Measurements from ENCODE around the gene OR2J2. TPM values are rescaled to one million over a fixed set of nuclear protein-coding genes. Genes with fewer than 3 reads are reported as not detected.
"Not testable (repeated sequence)": the region's sequence is repeated elsewhere in the genome, so short reads cannot be mapped to it uniquely, and the experiment has no call there.

Gene OR2J2
- total RNA-seq = not detected
- polyA plus RNA-seq = not detected
- long read RNA-seq, donor 1 = 0 reads
- long read RNA-seq, donor 2 = 0 reads
- long read RNA-seq, donor 3 = 0 reads
- long read RNA-seq, donor 4 = 0 reads
- long read RNA-seq, donor 5 = 0 reads
- long read RNA-seq, donor 6 = 0 reads
- long read RNA-seq, donor 7 = 0 reads
- long read RNA-seq, donor 8 = 0 reads
- long read RNA-seq, donor 9 = 0 reads
- long read RNA-seq, donor 10 = 0 reads

DNA sequence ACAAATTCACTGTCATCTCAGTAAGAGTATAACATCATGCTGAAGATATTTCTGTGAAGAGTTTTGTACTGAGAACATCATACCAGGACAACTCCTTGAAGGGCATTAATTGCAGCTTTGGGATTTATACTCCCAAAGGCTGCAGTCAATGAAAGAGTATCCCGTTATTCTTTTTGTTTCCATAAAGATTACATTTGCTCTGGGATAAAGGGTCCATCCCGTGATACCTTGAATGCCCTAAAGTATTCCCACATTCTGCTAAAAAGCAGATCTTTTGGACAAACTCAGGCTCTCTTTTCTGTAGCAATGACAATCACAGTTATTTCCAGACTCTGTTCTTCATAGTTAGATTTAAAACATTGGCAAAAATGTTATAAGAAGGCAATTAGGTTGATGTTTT is at the start of gene OR2J2:
Gene OR2J2 (plus strand): TSS at position 301 of the 400 bp plus-strand sequence. CDS start 2,729 bp downstream, outside the sequence.
- H3K4me3 ChIP-seq (ENCODE audit: low read length in 2 of 2); H3K9me3 ChIP-seq (ENCODE audit: control insufficient read depth in 2 of 2, insufficient read depth in 1 of 2, low read length in 1 of 2); H3K27me3 ChIP-seq (ENCODE audit: control insufficient read depth in 2 of 2, insufficient read depth in 1 of 2, low read length in 1 of 2); H3K4me1 ChIP-seq (ENCODE audit: control insufficient read depth in 2 of 2, insufficient read depth in 2 of 2, low read length in 2 of 2); H3K36me3 ChIP-seq (ENCODE audit: control insufficient read depth in 2 of 2, insufficient read depth in 2 of 2, low read length in 1 of 2); DNase-seq (ENCODE audit: low read depth in 6 of 9, low spot score in 9 of 9); H3K27ac ChIP-seq (ENCODE audit: low read depth in 1 of 2, low read length in 1 of 2): not testable (repeated sequence)
- WGBS = 88% methylated on average over 2 of the region's 2 CpGs

DNA sequence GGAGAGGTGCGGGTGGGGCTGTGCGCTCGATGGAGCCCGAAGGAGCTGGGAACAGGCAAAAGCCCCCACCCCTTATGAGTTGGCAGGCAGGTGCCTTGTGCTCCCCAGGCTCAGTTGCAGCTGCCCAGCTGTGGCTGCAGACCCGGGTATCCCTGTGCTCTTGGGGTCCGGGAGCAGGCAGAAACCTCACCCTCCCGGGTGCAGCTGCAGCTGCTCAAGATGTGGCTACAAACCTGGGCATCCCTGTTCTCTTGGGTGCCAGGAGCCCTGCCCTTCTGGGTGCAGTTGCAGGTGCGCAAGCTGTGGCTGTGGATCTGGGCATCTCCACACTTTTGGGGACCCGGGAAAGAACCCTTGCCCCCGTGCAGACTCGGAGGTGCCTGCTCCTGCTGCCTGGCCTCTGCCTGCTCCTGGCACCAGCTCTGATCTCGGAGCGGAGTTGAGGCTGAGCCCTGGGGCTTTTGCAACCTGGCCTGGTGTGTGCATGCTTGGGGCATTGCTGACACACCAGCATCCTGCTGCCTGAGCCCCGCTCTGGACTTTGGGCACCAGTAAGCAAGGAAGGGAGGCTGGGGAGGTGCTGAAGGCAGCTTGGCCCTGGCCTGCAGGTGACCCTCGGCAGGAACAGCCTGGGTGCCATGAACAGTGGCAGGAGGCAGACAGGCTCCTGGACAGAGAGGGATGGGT is 41.2 kb upstream of the OR2J2 start:
- Histone ChIP-seq H3K9me3 (ENCODE audit: control insufficient read depth in 2 of 2, insufficient read depth in 1 of 2, low read length in 1 of 2) (no peaks in the 10 kb centered on the region), H3K27ac (ENCODE audit: low read depth in 1 of 2, low read length in 1 of 2) (no peak overlapping the region), H3K4me1 (ENCODE audit: control insufficient read depth in 2 of 2, insufficient read depth in 2 of 2, low read length in 2 of 2) (no peaks in the 10 kb centered on the region), H3K27me3 (ENCODE audit: control insufficient read depth in 2 of 2, insufficient read depth in 1 of 2, low read length in 1 of 2) (no peaks in the 10 kb centered on the region), H3K4me3 (ENCODE audit: low read length in 2 of 2) (no peak overlapping the region), H3K36me3 (ENCODE audit: control insufficient read depth in 2 of 2, insufficient read depth in 2 of 2, low read length in 1 of 2) (no peaks in the 10 kb centered on the region)
- WGBS = 87% methylated on average over 15 of the region's 15 CpGs
- no peak for DNase-seq (ENCODE audit: low read depth in 6 of 9, low spot score in 9 of 9)

DNA sequence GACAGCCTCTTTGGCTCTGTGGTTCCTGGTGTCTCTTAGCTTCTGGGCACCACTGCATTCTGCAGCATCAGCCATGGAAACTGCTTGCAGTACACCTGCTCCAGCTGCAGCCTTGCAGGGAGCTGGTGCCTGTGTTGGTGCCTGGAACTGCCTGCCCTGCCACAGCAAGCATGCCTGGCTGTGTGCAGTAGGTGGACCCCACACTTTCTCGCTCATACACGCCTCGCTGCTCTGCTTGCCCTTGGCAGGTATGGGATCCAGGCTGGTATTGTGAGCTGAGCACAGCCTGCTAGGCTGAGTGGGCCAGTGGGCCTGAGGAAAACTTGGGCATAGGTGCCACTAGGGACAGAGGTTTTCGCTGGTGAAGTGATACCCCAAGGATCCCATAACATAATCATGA is 40.1 kb upstream of the OR2J2 start:
- Histone ChIP-seq H3K9me3 (ENCODE audit: control insufficient read depth in 2 of 2, insufficient read depth in 1 of 2, low read length in 1 of 2) (no peaks in the 10 kb centered on the region), H3K4me1 (ENCODE audit: control insufficient read depth in 2 of 2, insufficient read depth in 2 of 2, low read length in 2 of 2) (no peaks in the 10 kb centered on the region), H3K27ac (ENCODE audit: low read depth in 1 of 2, low read length in 1 of 2) (no peak overlapping the region), H3K36me3 (ENCODE audit: control insufficient read depth in 2 of 2, insufficient read depth in 2 of 2, low read length in 1 of 2) (no peaks in the 10 kb centered on the region), H3K27me3 (ENCODE audit: control insufficient read depth in 2 of 2, insufficient read depth in 1 of 2, low read length in 1 of 2) (no peaks in the 10 kb centered on the region), H3K4me3 (ENCODE audit: low read length in 2 of 2) (no peak overlapping the region)
- 92% methylated on average over 4 of the region's 4 CpGs for WGBS
- no peak for DNase-seq (ENCODE audit: low read depth in 6 of 9, low spot score in 9 of 9)

DNA sequence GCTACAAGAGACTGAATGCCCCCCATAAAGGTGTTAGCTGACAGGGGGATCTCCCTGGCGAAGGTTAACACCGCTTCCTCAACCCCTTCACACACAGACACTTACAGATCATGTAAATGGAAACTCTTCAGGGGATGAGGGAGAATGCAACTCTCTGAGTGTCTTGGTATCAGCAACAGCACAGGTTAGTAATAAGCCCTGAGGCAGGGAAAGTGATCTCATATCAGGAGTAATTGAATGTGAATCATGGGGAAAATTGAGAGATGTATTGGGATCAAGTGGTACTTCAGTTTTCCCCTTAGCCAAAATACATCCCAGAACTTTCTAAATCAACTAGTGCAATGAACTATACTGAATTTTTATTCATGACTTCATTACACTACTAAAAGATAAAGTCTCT is 39.0 kb upstream of the OR2J2 start:
- WGBS = 82% methylated on average over 2 of the region's 2 CpGs
- H3K4me3 ChIP-seq (ENCODE audit: low read length in 2 of 2) = no peak overlapping the region

DNA sequence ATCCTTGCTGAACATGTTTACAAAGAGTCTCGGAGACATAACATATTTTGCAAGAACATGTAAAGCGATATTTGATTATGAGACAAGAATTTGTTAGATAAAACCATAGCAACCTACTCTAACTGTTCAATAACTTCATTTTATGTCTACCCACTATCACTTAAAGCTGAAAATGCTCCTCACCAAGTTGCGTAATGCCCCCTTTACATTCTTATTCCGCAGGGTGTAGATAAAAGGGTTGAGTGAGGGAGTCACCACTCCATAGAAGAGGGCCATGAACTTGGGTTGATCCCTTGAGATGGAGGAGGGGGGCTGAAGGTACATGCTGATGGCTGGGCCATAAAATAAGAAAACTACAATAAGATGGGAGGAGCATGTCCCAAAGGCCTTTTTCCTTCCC is 33.0 kb upstream of the OR2J2 start:
- no peak overlapping the region for H3K27ac ChIP-seq (ENCODE audit: low read depth in 1 of 2, low read length in 1 of 2)
- DNase-seq (ENCODE audit: low read depth in 6 of 9, low spot score in 9 of 9) = no peak
- WGBS = 97% methylated on average over 4 of the region's 4 CpGs
- no peaks in the 10 kb centered on the region for H3K27me3 ChIP-seq (ENCODE audit: control insufficient read depth in 2 of 2, insufficient read depth in 1 of 2, low read length in 1 of 2)
- no peak overlapping the region for H3K4me3 ChIP-seq (ENCODE audit: low read length in 2 of 2)
- H3K4me1 ChIP-seq (ENCODE audit: control insufficient read depth in 2 of 2, insufficient read depth in 2 of 2, low read length in 2 of 2) = no peaks in the 10 kb centered on the region
- H3K36me3 ChIP-seq (ENCODE audit: control insufficient read depth in 2 of 2, insufficient read depth in 2 of 2, low read length in 1 of 2) = no peaks in the 10 kb centered on the region
- H3K9me3 ChIP-seq (ENCODE audit: control insufficient read depth in 2 of 2, insufficient read depth in 1 of 2, low read length in 1 of 2) = no peaks in the 10 kb centered on the region

More for the DNA sequence above, 39.0 kb upstream of the OR2J2 start:
- no peaks in the 10 kb centered on the region for H3K9me3 ChIP-seq (ENCODE audit: control insufficient read depth in 2 of 2, insufficient read depth in 1 of 2, low read length in 1 of 2)
- no peaks in the 10 kb centered on the region for H3K27me3 ChIP-seq (ENCODE audit: control insufficient read depth in 2 of 2, insufficient read depth in 1 of 2, low read length in 1 of 2)
- H3K36me3 ChIP-seq (ENCODE audit: control insufficient read depth in 2 of 2, insufficient read depth in 2 of 2, low read length in 1 of 2) = no peaks in the 10 kb centered on the region
- H3K4me1 ChIP-seq (ENCODE audit: control insufficient read depth in 2 of 2, insufficient read depth in 2 of 2, low read length in 2 of 2) = no peaks in the 10 kb centered on the region
- DNase-seq (ENCODE audit: low read depth in 6 of 9, low spot score in 9 of 9) = no peak
- no peak overlapping the region for H3K27ac ChIP-seq (ENCODE audit: low read depth in 1 of 2, low read length in 1 of 2)

DNA sequence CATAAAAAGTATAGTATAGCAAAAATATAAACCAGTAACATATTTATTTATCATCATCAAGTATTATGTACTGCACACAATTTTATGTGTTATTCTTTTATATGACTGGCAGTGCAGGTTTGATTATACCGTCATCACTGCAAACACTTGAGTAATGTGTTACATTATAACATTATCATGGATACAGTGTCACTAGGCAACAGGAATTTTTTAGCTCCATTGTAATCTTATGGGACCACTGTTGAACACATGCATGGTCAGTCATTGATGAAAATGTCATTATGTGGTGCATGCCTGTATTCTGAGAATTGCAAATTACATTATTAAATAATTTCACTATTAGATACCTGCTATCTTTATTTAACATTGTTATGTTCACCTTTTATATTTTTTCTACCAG is 29.1 kb upstream of the OR2J2 start:
- DNase-seq (ENCODE audit: low read depth in 6 of 9, low spot score in 9 of 9) = no peak
- Histone ChIP-seq H3K27ac (ENCODE audit: low read depth in 1 of 2, low read length in 1 of 2) (no peak overlapping the region), H3K36me3 (ENCODE audit: control insufficient read depth in 2 of 2, insufficient read depth in 2 of 2, low read length in 1 of 2) (no peaks in the 10 kb centered on the region), H3K4me1 (ENCODE audit: control insufficient read depth in 2 of 2, insufficient read depth in 2 of 2, low read length in 2 of 2) (no peaks in the 10 kb centered on the region), H3K27me3 (ENCODE audit: control insufficient read depth in 2 of 2, insufficient read depth in 1 of 2, low read length in 1 of 2) (no peaks in the 10 kb centered on the region), H3K9me3 (ENCODE audit: control insufficient read depth in 2 of 2, insufficient read depth in 1 of 2, low read length in 1 of 2) (no peaks in the 10 kb centered on the region), H3K4me3 (ENCODE audit: low read length in 2 of 2) (no peak overlapping the region)
- WGBS = 98% methylated on average over 1 of the region's 1 CpG

DNA sequence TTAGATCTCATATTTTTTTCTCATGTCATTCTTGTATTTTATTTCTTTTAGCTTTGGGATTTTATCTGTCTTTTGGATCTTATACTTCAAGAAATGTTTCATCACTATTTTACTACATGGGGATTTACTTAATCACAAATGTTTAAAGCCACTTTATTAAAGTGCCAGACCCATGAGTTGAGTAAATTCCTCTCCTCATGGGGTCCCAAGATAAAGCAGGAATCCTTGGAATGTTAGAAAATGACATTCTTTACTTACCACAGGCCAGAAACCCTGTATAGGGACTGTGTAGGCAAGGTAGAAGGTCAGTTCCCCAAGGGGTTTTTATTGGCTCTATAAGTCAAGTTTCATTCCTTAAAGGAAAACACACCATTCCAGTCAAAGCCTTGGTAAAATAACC is 28.4 kb upstream of the OR2J2 start:
- Histone ChIP-seq H3K27ac (ENCODE audit: low read depth in 1 of 2, low read length in 1 of 2) (no peak overlapping the region), H3K4me1 (ENCODE audit: control insufficient read depth in 2 of 2, insufficient read depth in 2 of 2, low read length in 2 of 2) (no peaks in the 10 kb centered on the region), H3K36me3 (ENCODE audit: control insufficient read depth in 2 of 2, insufficient read depth in 2 of 2, low read length in 1 of 2) (no peaks in the 10 kb centered on the region), H3K9me3 (ENCODE audit: control insufficient read depth in 2 of 2, insufficient read depth in 1 of 2, low read length in 1 of 2) (no peaks in the 10 kb centered on the region), H3K27me3 (ENCODE audit: control insufficient read depth in 2 of 2, insufficient read depth in 1 of 2, low read length in 1 of 2) (no peaks in the 10 kb centered on the region), H3K4me3 (ENCODE audit: low read length in 2 of 2) (no peak overlapping the region)
- no peak for DNase-seq (ENCODE audit: low read depth in 6 of 9, low spot score in 9 of 9)

DNA sequence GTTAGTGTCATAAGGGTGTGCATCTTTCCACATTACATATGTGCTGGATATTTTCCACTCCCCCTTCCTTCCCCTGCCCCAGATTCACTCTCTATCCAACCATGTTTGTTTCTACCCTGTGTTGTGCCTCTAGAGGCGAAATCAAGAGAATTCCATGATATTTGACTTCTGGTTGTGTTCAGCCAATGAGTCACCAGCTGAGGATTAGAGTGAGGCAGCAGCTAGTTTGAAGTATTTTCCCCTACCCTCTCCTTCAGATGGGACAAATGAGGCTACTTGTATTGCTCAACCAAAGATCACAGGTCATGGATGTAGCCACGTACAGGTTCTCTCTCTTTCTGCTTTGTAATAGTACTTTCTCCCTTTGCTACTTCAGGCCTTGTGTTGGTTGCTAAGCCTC is 24.5 kb upstream of the OR2J2 start:
- Histone ChIP-seq H3K27ac (ENCODE audit: low read depth in 1 of 2, low read length in 1 of 2) (no peak overlapping the region), H3K9me3 (ENCODE audit: control insufficient read depth in 2 of 2, insufficient read depth in 1 of 2, low read length in 1 of 2) (no peaks in the 10 kb centered on the region), H3K27me3 (ENCODE audit: control insufficient read depth in 2 of 2, insufficient read depth in 1 of 2, low read length in 1 of 2) (no peaks in the 10 kb centered on the region), H3K36me3 (ENCODE audit: control insufficient read depth in 2 of 2, insufficient read depth in 2 of 2, low read length in 1 of 2) (no peaks in the 10 kb centered on the region), H3K4me3 (ENCODE audit: low read length in 2 of 2) (no peak overlapping the region), H3K4me1 (ENCODE audit: control insufficient read depth in 2 of 2, insufficient read depth in 2 of 2, low read length in 2 of 2) (no peaks in the 10 kb centered on the region)
- no peak for DNase-seq (ENCODE audit: low read depth in 6 of 9, low spot score in 9 of 9)
- 74% methylated on average over 2 of the region's 2 CpGs for WGBS

DNA sequence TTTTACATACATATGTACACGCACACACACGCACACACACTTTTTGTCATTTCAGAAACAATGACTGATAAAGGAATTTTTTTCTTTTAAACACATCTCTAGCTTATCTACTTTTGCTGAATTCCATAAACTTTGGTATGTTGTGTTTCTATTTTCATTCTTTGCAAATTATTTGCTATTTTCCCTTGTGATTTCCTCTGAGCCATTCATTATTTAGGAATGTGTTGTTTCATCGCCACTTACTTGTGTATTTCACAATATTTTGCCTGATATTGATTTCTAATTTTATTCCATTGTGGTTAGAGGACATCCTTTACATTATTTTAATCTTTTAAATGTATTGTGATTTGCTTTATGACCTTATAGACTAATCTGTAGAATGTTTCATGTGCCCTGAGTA is 23.6 kb upstream of the OR2J2 start:
- H3K4me1 ChIP-seq (ENCODE audit: control insufficient read depth in 2 of 2, insufficient read depth in 2 of 2, low read length in 2 of 2) = no peaks in the 10 kb centered on the region
- H3K4me3 ChIP-seq (ENCODE audit: low read length in 2 of 2) = no peak overlapping the region
- H3K27ac ChIP-seq (ENCODE audit: low read depth in 1 of 2, low read length in 1 of 2) = no peak overlapping the region
- H3K36me3 ChIP-seq (ENCODE audit: control insufficient read depth in 2 of 2, insufficient read depth in 2 of 2, low read length in 1 of 2) = no peaks in the 10 kb centered on the region
- DNase-seq (ENCODE audit: low read depth in 6 of 9, low spot score in 9 of 9) = no peak
- no peaks in the 10 kb centered on the region for H3K9me3 ChIP-seq (ENCODE audit: control insufficient read depth in 2 of 2, insufficient read depth in 1 of 2, low read length in 1 of 2)
- no peaks in the 10 kb centered on the region for H3K27me3 ChIP-seq (ENCODE audit: control insufficient read depth in 2 of 2, insufficient read depth in 1 of 2, low read length in 1 of 2)
- 97% methylated on average over 3 of the region's 3 CpGs for WGBS
